Caco-2 (cell line): Measurements from ENCODE around the gene TMEM115. TPM values are rescaled to one million over a fixed set of nuclear protein-coding genes. Genes with fewer than 3 reads are reported as not detected.
A peak's percentile ranks its signal among the peaks of the same experiment; 100 is the strongest.

ENCODE experiments used
- BruUV-seq: library from RNA; stranded (reverse); fragments of 400-500 nt; replicated peaks from 2 replicates; lab custom pipeline; 2021; lab: Mats Ljungman, UMichigan
- CTCF ChIA-PET: fragments of 300-600 bp; sonication (Branson Sonifier 250); formaldehyde crosslinking; loops from one replicate; lab custom pipeline; 2022; ENCODE audit warnings: antibody characterized with exemption; lab: Charles Lee
- POLR2A ChIA-PET: fragments of 300-600 bp; sonication (Branson Sonifier 250); formaldehyde crosslinking; loops from one replicate; lab custom pipeline; 2022; ENCODE audit warnings: antibody characterized with exemption; lab: Charles Lee
- DNase-seq, 2 experiments: peaks; one replicate each; pipeline versions ENCODE4 v3.0.0 to v3.0.0-alpha.2; 2020 to 2022
- H3K27me3 ChIP-seq: replicated peaks from 2 replicates; pipeline ENCODE4 v1.6.0; 2011; ENCODE audit warnings: low read length; ENCODE audit not compliant: control insufficient read depth, insufficient read depth
- H3K36me3 ChIP-seq: 2 replicates; pipeline ENCODE4 v1.5.1; 2011; ENCODE audit warnings: low read length; ENCODE audit not compliant: control insufficient read depth, insufficient read depth
- H3K4me1 ChIP-seq: fragments of 250-450 bp; sonication (Bioruptor Pico); 2 replicates; pipeline ENCODE4 v1.5.1; 2020; ENCODE audit warnings: mild to moderate bottlenecking
- H3K4me3 ChIP-seq: 2 replicates; pipeline ENCODE4 v1.5.1; 2011; ENCODE audit warnings: low read depth, mild to moderate bottlenecking, control low read depth, low read length
- H3K9me3 ChIP-seq: fragments of 250-450 bp; sonication (Bioruptor Pico); 2 replicates; pipeline ENCODE4 v1.5.1; 2020; ENCODE audit warnings: mild to moderate bottlenecking, moderate library complexity
- H3K27ac Mint-ChIP-seq: one replicate; pipeline ENCODE4 v1.8.0; 2022; ENCODE audit warnings: mixed read lengths; ENCODE audit not compliant: unreplicated experiment
- H3K27me3 Mint-ChIP-seq: one replicate; pipeline ENCODE4 v1.8.0; 2022; ENCODE audit warnings: mixed read lengths; ENCODE audit not compliant: insufficient read depth, unreplicated experiment
- H3K36me3 Mint-ChIP-seq: one replicate; pipeline ENCODE4 v1.8.0; 2022; ENCODE audit warnings: mild to moderate bottlenecking, mixed read lengths; ENCODE audit not compliant: insufficient read depth, unreplicated experiment
- H3K4me1 Mint-ChIP-seq: one replicate; pipeline ENCODE4 v1.8.0; 2022; ENCODE audit warnings: low read depth, mixed read lengths; ENCODE audit not compliant: unreplicated experiment
- H3K4me3 Mint-ChIP-seq: one replicate; pipeline ENCODE4 v1.8.0; 2022; ENCODE audit warnings: mild to moderate bottlenecking, moderate library complexity, mixed read lengths; ENCODE audit not compliant: unreplicated experiment
- H3K9me3 Mint-ChIP-seq: one replicate; pipeline ENCODE4 v1.8.0; 2022; ENCODE audit warnings: mixed read lengths; ENCODE audit not compliant: unreplicated experiment
- intact Hi-C: fragments of 100-400 bp; cut with micrococcal nuclease; formaldehyde crosslinking; loops from one replicate; pipeline ENCODE4 v1.10.0; 2022; ENCODE audit not compliant: unreplicated experiment
- total RNA-seq: library from RNA; stranded (reverse); gene quantifications from 2 replicates; pipeline ENCODE4 v1.2.3, GENCODE V29; 2022
- TF ChIP-seq, protein P1 (sequence below), 2 experiments: fragments of 200-600 bp in 1 of 2; IDR thresholded peaks; 1 replicate in 1 of 2; 2 replicates in 1 of 2; pipeline versions ENCODE4 v1.5.1 to v1.8.0; 2011 to 2022; ENCODE audit warnings: antibody characterized with exemption in 1 of 2, control low read depth in 1 of 2, inconsistent platforms in 1 of 2, low read depth in 1 of 2, low read length in 1 of 2, mild to moderate bottlenecking in 1 of 2, moderate library complexity in 1 of 2; ENCODE audit not compliant: insufficient read depth in 1 of 2, severe bottlenecking in 1 of 2, unreplicated experiment in 1 of 2

Gene TMEM115
- total RNA-seq, 1 experiment from 2014 or later, result 23.9 TPM

DNA sequence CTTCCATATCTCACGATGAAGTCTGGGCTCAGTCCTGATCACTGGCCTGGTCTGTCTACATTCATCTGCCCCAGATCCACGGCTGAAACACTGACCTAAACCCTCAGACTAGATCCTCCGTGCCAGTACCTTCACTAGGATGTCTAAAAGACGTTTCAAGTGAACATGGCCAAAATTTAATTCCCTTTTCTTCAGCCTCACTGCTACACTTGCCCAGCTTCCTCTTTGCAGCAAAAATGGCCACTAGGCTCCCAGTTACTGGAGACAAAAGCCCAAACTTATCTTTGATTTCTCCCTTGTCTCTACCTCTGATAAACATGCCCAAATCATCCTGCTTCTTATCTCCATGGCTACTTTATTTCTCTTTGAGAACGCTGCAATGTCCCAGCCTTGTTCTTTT, 20.4 kb downstream of the TMEM115 start:
- no peak for DNase-seq
- Histone ChIP-seq H3K9me3 (no peaks in the 10 kb centered on the region), H3K4me3 (no peak overlapping the region), H3K27me3 (no peaks in the 10 kb centered on the region), H3K36me3 (0 out of 2 replicates have a peak, but pooled peaks cover 3% of the 10 kb centered on the region), H3K4me1 (peaks cover 16% of the 10 kb centered on the region)
- peaks cover 11% of the 10 kb centered on the region for H3K4me1 Mint-ChIP-seq
- TF ChIP-seq, protein P1, sequence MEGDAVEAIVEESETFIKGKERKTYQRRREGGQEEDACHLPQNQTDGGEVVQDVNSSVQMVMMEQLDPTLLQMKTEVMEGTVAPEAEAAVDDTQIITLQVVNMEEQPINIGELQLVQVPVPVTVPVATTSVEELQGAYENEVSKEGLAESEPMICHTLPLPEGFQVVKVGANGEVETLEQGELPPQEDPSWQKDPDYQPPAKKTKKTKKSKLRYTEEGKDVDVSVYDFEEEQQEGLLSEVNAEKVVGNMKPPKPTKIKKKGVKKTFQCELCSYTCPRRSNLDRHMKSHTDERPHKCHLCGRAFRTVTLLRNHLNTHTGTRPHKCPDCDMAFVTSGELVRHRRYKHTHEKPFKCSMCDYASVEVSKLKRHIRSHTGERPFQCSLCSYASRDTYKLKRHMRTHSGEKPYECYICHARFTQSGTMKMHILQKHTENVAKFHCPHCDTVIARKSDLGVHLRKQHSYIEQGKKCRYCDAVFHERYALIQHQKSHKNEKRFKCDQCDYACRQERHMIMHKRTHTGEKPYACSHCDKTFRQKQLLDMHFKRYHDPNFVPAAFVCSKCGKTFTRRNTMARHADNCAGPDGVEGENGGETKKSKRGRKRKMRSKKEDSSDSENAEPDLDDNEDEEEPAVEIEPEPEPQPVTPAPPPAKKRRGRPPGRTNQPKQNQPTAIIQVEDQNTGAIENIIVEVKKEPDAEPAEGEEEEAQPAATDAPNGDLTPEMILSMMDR (IDR thresholded peaks at IDR 0.05; ENCODE audit: insufficient read depth in 1 of 2, low read depth in 1 of 2, low read length in 1 of 2, severe bottlenecking in 1 of 2, unreplicated experiment in 1 of 2), result no peak
- no TSS peak for BruUV-seq
- POLR2A ChIA-PET, result interaction anchor here (0.6 kb wide), 1 partner anchor 11 kb away, joined by 4 read pairs; the partner anchor contains the start of gene TUSC2
- CTCF ChIA-PET, result interaction anchor here (0.6 to 0.7 kb wide), 2 partner anchors 18 to 52 kb away, joined by 3 to 4 read pairs; no protein-coding TSS in a partner anchor
- no peaks in the 10 kb centered on the region for H3K9me3 Mint-ChIP-seq
- peaks cover 40% of the 10 kb centered on the region for H3K36me3 Mint-ChIP-seq
- no peaks in the 10 kb centered on the region for H3K27me3 Mint-ChIP-seq
- H3K4me3 Mint-ChIP-seq, result peak overlapping the region; percentile 94
- intact Hi-C loops, result no loop called here
- H3K27ac Mint-ChIP-seq, result peak overlapping the region; percentile 95

DNA sequence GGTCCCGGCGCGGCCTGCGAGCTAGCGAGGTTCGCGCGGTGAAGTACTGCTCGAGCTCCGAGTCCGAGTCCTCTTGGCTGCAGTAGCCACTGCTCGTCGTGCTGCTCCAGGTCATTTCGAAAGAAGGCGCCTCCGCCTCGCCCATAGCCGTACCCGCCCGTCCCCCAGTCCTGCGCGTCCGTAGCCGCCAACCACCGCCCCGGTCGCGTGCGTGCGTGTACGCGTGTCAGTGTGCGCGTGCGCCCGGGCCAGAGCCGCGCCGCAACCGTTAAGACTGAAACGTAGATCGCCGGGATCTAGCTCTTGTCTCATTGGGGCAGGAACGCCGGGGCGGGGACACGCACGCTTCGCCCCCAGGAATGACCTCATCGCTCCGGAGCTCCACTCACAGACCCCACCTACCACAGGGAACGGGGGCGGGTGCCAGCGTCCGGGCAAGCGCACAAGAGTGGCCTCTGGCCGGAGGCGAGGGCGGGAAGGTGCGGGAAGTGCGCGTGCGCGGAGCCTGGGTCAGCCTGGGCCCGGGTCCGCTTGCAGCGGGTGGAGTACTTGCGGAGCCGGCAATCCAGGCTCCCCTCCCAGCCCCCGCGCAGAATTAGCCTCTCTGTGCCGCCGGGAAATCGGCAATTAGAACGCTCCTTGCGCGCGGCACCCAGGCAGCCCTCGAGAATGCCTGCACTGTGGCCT, 22.0 kb downstream of the TMEM115 start:
- TF ChIP-seq, protein P1 (IDR thresholded peaks at IDR 0.05; ENCODE audit: insufficient read depth in 1 of 2, low read depth in 1 of 2, low read length in 1 of 2, severe bottlenecking in 1 of 2, unreplicated experiment in 1 of 2), result no peak
- ChIA-PET CTCF (interaction anchor here (0.6 to 2.4 kb wide), 17 partner anchors 8 to 205 kb away, joined by 3 to 27 read pairs (median 4); partner anchors contain the start of genes CYB561D2, GNAI2, HYAL1 and HYAL3), POLR2A (interaction anchor here (0.6 to 2.7 kb wide), 23 partner anchors 8 to 1377 kb away, joined by 3 to 57 read pairs (median 4); partner anchors contain the start of genes C3orf18, CISH, CYB561D2 and GNAI2)
- Histone ChIP-seq H3K27me3 (no peaks in the 10 kb centered on the region), H3K36me3 (0 out of 2 replicates have a peak, but pooled peaks cover 3% of the 10 kb centered on the region), H3K4me3 (peak overlapping the region; percentile 63), H3K4me1 (peaks cover 16% of the 10 kb centered on the region), H3K9me3 (no peaks in the 10 kb centered on the region)
- peak; percentile 99 for DNase-seq
- Mint-ChIP-seq H3K36me3 (peaks cover 50% of the 10 kb centered on the region), H3K9me3 (no peaks in the 10 kb centered on the region), H3K4me1 (peaks cover 11% of the 10 kb centered on the region), H3K4me3 (peak overlapping the region; percentile 94), H3K27ac (peak overlapping the region; percentile 95), H3K27me3 (no peaks in the 10 kb centered on the region)
- no TSS peak for BruUV-seq
- intact Hi-C loops, result loop anchor here (1.0 kb wide), 1 partner anchor 9 kb away; the partner anchor contains the start of gene TUSC2

DNA sequence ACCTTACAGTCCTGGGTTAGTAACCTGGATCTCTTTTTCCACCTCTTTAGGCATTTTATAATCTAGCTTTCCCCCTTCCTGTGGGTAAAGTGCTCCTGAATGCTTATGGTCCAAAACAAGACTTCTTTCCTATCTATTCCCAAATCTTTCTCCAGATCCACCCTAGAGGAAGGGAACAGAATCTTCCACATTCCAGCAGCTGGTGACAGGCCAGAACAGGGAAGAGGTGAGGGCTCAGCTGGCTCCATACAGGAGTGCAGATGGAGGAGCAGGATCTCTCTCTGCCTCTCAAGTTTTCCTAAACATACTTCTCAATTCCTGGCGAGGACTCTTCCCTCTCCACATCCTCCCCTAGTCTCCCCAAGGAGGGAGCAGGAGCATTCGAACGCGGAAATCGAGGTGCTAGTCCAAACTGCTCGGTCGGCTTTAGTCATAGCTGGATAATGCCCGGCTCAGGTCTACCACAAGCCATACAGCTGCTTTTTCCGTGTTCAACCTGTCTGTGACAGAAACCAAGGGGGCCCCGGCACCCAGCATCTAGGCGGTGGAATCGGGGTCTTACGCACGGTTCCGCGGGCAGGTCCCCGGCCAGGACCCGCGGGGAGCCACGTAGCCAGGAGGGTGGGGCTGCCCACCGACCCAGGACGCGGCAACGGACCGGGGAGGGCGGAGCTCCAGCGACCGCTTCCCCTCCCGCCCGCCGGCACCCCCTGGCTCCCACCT, 22.7 kb downstream of the TMEM115 start:
- ChIA-PET POLR2A (interaction anchor here (0.6 to 2.7 kb wide), 23 partner anchors 9 to 1376 kb away, joined by 3 to 57 read pairs (median 4); partner anchors contain the start of genes C3orf18, CISH, CYB561D2 and GNAI2), CTCF (interaction anchor here (0.6 to 2.4 kb wide), 16 partner anchors 8 to 206 kb away, joined by 3 to 27 read pairs (median 4); partner anchors contain the start of genes CYB561D2, GNAI2, HYAL1 and HYAL3)
- intact Hi-C loops, result loop anchor here (1.0 kb wide), 1 partner anchor 8 kb away; the partner anchor contains the start of gene TUSC2
- TF ChIP-seq, protein P1 (IDR thresholded peaks at IDR 0.05; ENCODE audit: insufficient read depth in 1 of 2, low read depth in 1 of 2, low read length in 1 of 2, severe bottlenecking in 1 of 2, unreplicated experiment in 1 of 2), result no peak
- no peak for DNase-seq
- TSS peak; percentile 68 for BruUV-seq
- Mint-ChIP-seq H3K4me3 (peak overlapping the region; percentile 94), H3K9me3 (no peaks in the 10 kb centered on the region), H3K36me3 (peaks cover 57% of the 10 kb centered on the region), H3K27ac (peak overlapping the region; percentile 95), H3K27me3 (no peaks in the 10 kb centered on the region), H3K4me1 (peaks cover 11% of the 10 kb centered on the region)
- Histone ChIP-seq H3K27me3 (no peaks in the 10 kb centered on the region), H3K4me3 (peak overlapping the region; percentile 63), H3K4me1 (peaks cover 16% of the 10 kb centered on the region), H3K36me3 (0 out of 2 replicates have a peak, but pooled peaks cover 3% of the 10 kb centered on the region), H3K9me3 (no peaks in the 10 kb centered on the region)
